SK-N-SH treated with all-trans-retinoic acid at 6 μM for 48 hours (cell line): ENCODE data around the gene ANO10.

Experiments used
- BACH2 ChIP-seq: fragments of 250-450 bp; sonication (Bioruptor Pico); IDR thresholded peaks from 2 replicates; pipeline ENCODE4 v1.9.0; 2021; ENCODE audit warnings: mild to moderate bottlenecking, borderline replicate concordance
- CSRNP3 ChIP-seq: fragments of 250-450 bp; sonication (Bioruptor Pico); IDR thresholded peaks from 2 replicates; pipeline ENCODE4 v1.5.1; 2021; ENCODE audit warnings: mild to moderate bottlenecking, moderate library complexity
- GLIS3 ChIP-seq: fragments of 250-450 bp; sonication (Bioruptor Pico); IDR thresholded peaks from 2 replicates; pipeline ENCODE4 v1.5.0; 2020; ENCODE audit warnings: mild to moderate bottlenecking, moderate library complexity
- ZNF565 ChIP-seq: fragments of 450-650 bp; formaldehyde crosslinking; conservative IDR thresholded peaks from 2 replicates; pipeline ENCODE4 v1.5.0; 2020; ENCODE audit warnings: low read depth, mild to moderate bottlenecking, moderate library complexity

GRCh38 chr3:43525941-43526607 is 95.7 kb downstream of the ANO10 start:
- TF ChIP-seq ZNF565 (CRISPR knock-in tag) (no peak), CSRNP3 (CRISPR knock-in tag) (no peak), GLIS3 (CRISPR knock-in tag) (no peak), BACH2 (no peak)
